Vagina (tissue), 2 donors: ENCODE data around the gene SENP8. TPM values are rescaled to one million over a fixed set of nuclear protein-coding genes. Genes with fewer than 3 reads are reported as not detected.

Experiments used
- DNase-seq, 2 donors: peaks; one replicate each; pipeline ENCODE4 v3.0.0-alpha.2; 2017; ENCODE audit errors: extremely low spot score in 2 of 2
- H3K27ac ChIP-seq: fragments of 200-600 bp; sonication (generic); one replicate; pipeline ENCODE4 v1.5.1; 2019
- H3K27me3 ChIP-seq: fragments of 200-600 bp; sonication (generic); one replicate; pipeline ENCODE4 v1.5.1; 2019
- H3K36me3 ChIP-seq, 2 donors: fragments of 200-600 bp; sonication (generic); one replicate each; pipeline ENCODE4 v1.5.1; 2017 to 2019
- H3K4me1 ChIP-seq: fragments of 200-600 bp; sonication (generic); one replicate; pipeline ENCODE4 v1.5.1; 2019
- H3K4me3 ChIP-seq, 2 donors: fragments of 200-600 bp; sonication (generic); 1 replicate in 1 of 2; 2 replicates in 1 of 2; pipeline ENCODE4 v1.5.1; 2016 to 2019
- H3K9me3 ChIP-seq: fragments of 200-600 bp; sonication (generic); one replicate; pipeline ENCODE4 v1.5.1; 2019
- POLR2A ChIP-seq, 2 donors: fragments of 450-650 bp; IDR thresholded peaks; one replicate each; pipeline ENCODE4 v1.6.1; 2017; ENCODE audit warnings: antibody characterized with exemption in 2 of 2, mild to moderate bottlenecking in 2 of 2, moderate library complexity in 2 of 2
- POLR2AphosphoS5 ChIP-seq, 2 donors: sonication (generic); formaldehyde crosslinking; IDR thresholded peaks; one replicate each; pipeline ENCODE4 v1.9.0; 2017; ENCODE audit warnings: antibody characterized with exemption in 2 of 2, mild to moderate bottlenecking in 2 of 2, low read depth in 1 of 2; ENCODE audit not compliant: insufficient read depth in 1 of 2
- intact Hi-C: fragments of 100-400 bp; cut with DNase I; formaldehyde crosslinking; loops from one replicate; pipeline ENCODE4 v1.15.1; 2023
- total RNA-seq: library from RNA; depleted of rRNA; stranded (reverse); fragments of >200 nt; gene quantifications from one replicate; pipeline ENCODE4 v1.2.3, GENCODE V29; 2016
- TF ChIP-seq, protein P1 (sequence below), 3 experiments: fragments of 450-650 bp in 2 of 3; fragments of 200-600 bp in 1 of 3; sonication (generic) in 1 of 3; IDR thresholded peaks; one replicate each; pipeline ENCODE4 v1.5.1; 2017 to 2019; ENCODE audit warnings: antibody characterized with exemption in 3 of 3, mild to moderate bottlenecking in 2 of 3, moderate library complexity in 2 of 3

Gene SENP8
- total RNA-seq, 1 donor from 2014 or later = 3.9 TPM

DNA sequence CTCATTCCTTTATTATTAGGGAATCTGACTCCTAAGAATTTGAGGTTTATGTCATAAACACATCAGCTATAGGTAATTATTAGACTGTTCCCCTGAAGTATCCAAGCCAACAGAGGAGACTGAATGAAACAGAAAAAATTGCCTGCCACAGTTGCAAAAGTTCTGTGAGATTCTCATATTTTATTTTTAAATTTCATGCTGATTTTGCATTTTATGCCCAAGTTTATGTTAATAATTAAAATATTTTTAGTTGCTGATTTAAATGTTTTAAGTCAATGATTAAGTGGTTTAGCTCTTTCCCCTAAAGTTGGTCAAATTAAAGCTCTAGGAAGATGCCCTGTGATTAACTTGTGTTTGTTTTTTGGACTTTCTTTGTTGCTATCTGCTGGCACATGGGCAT is 10.2 kb downstream of the SENP8 start:
- Histone ChIP-seq H3K9me3 (no peaks in the 10 kb centered on the region), H3K36me3 (no peaks in the 10 kb centered on the region), H3K27ac (no peak overlapping the region), H3K4me3 (no peak overlapping the region), H3K4me1 (no peaks in the 10 kb centered on the region), H3K27me3 (no peaks in the 10 kb centered on the region)
- TF ChIP-seq POLR2AphosphoS5 (IDR thresholded peaks at IDR 0.05; ENCODE audit: insufficient read depth in 1 of 2, low read depth in 1 of 2) (no peak), POLR2A (IDR thresholded peaks at IDR 0.05) (no peak)
- TF ChIP-seq, protein P1, sequence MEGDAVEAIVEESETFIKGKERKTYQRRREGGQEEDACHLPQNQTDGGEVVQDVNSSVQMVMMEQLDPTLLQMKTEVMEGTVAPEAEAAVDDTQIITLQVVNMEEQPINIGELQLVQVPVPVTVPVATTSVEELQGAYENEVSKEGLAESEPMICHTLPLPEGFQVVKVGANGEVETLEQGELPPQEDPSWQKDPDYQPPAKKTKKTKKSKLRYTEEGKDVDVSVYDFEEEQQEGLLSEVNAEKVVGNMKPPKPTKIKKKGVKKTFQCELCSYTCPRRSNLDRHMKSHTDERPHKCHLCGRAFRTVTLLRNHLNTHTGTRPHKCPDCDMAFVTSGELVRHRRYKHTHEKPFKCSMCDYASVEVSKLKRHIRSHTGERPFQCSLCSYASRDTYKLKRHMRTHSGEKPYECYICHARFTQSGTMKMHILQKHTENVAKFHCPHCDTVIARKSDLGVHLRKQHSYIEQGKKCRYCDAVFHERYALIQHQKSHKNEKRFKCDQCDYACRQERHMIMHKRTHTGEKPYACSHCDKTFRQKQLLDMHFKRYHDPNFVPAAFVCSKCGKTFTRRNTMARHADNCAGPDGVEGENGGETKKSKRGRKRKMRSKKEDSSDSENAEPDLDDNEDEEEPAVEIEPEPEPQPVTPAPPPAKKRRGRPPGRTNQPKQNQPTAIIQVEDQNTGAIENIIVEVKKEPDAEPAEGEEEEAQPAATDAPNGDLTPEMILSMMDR (IDR thresholded peaks at IDR 0.05) = no peak
- intact Hi-C loops = no loop called here
- DNase-seq = no peak

DNA sequence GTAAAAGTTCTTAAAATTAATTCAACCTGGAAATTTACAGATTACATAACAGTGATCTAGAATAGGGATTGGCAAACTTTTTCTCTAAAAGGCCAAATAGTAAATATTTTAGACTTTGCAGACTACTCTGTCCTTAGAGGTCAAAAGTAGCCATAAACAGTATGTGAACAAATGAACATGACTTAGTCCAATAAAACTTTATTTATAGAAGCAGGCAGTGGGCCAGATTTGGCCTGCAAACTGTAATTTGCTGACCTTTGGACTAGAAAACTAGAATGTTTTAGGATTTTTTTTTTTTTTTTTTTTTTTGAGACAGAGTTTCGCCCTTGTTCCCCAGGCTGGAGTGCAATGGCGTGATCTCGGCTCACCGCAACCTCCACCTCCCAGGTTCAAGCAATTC is 12.1 kb downstream of the SENP8 start:
- Histone ChIP-seq H3K4me3 (no peak overlapping the region), H3K36me3 (no peaks in the 10 kb centered on the region), H3K9me3 (no peaks in the 10 kb centered on the region), H3K27ac (no peak overlapping the region), H3K4me1 (no peaks in the 10 kb centered on the region), H3K27me3 (no peaks in the 10 kb centered on the region)
- no peak for DNase-seq
- intact Hi-C loops = no loop called here
- TF ChIP-seq POLR2AphosphoS5 (IDR thresholded peaks at IDR 0.05; ENCODE audit: insufficient read depth in 1 of 2, low read depth in 1 of 2) = no peak
- no peak for TF ChIP-seq POLR2A (IDR thresholded peaks at IDR 0.05)
- TF ChIP-seq, protein P1 (IDR thresholded peaks at IDR 0.05) = no peak

DNA sequence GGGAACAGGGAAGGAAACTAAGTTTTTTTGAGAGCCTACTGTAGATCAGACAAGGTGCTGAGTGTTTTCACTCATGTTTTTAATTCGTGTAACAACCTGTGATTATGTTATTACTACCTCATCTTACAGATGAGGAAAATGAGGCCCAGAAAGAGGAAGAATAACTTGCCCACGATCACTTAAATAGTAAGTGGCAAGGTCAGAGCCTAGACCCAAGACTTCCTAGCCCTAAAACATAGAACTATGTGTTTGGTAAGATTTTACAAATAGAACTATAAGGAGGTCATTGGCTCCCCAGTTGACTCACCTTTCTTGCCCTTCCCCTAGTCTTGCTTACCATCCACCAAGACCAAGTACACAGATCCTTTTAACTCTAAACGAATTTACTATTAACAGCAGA is 13.7 kb downstream of the SENP8 start:
- TF ChIP-seq POLR2A (IDR thresholded peaks at IDR 0.05) = no peak
- no peak for TF ChIP-seq POLR2AphosphoS5 (IDR thresholded peaks at IDR 0.05; ENCODE audit: insufficient read depth in 1 of 2, low read depth in 1 of 2)
- TF ChIP-seq, protein P1 (IDR thresholded peaks at IDR 0.05) = no peak
- no peak overlapping the region for H3K4me3 ChIP-seq
- H3K36me3 ChIP-seq = no peaks in the 10 kb centered on the region
- intact Hi-C loops = no loop called here
- H3K27ac ChIP-seq = no peak overlapping the region
- no peaks in the 10 kb centered on the region for H3K9me3 ChIP-seq
- no peak for DNase-seq
- H3K27me3 ChIP-seq = no peaks in the 10 kb centered on the region
- peaks cover 5% of the 10 kb centered on the region for H3K4me1 ChIP-seq

DNA sequence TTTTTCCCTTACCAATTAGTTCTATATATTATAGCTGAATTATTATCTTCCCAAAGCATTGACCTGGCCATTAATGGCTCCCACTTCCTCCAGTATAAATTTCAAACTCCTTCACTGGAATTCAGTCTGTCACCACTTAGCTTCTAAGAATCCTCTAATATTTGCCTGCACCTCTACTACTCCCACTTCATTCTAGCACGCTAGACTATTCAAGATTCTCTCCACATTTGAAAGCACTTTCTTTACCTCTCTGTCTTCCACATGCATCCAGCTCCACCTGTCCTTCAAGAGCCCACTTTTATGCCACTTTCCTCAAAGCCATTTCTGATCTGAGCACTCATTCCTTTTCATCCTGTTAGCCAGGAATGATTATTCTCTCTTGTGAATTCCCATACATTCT is 15.0 kb downstream of the SENP8 start:
- DNase-seq = no peak
- Histone ChIP-seq H3K4me3 (no peak overlapping the region), H3K27ac (no peak overlapping the region), H3K36me3 (no peaks in the 10 kb centered on the region), H3K4me1 (peaks cover 5% of the 10 kb centered on the region), H3K27me3 (no peaks in the 10 kb centered on the region), H3K9me3 (no peaks in the 10 kb centered on the region)
- intact Hi-C loops = no loop called here
- TF ChIP-seq, protein P1 (IDR thresholded peaks at IDR 0.05) = no peak
- TF ChIP-seq POLR2A (IDR thresholded peaks at IDR 0.05) = no peak
- no peak for TF ChIP-seq POLR2AphosphoS5 (IDR thresholded peaks at IDR 0.05; ENCODE audit: insufficient read depth in 1 of 2, low read depth in 1 of 2)

DNA sequence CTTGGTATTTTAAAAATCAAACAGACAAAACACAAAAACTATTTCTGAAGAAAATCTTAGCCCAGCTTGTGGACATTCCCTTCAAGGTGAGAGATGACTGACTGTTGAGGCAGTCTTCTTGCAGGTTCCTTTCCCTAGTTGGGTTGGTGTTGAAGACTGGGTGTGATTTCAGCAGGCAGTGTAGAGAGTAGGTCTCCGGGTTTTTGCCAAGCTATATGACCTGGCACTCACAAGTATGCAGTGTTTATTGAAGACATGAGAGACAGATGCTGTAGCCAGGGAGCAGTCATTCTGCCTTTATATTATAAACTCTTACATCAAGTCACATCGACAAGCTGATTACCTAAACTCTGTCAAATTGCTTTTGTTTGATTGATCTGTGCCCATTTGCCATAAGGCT is 17.5 kb downstream of the SENP8 start:
- Histone ChIP-seq H3K27ac (no peak overlapping the region), H3K27me3 (no peaks in the 10 kb centered on the region), H3K36me3 (peaks cover 0 to 4% of the 10 kb centered on the region in 2 donors), H3K4me3 (no peak overlapping the region), H3K9me3 (no peaks in the 10 kb centered on the region), H3K4me1 (peaks cover 5% of the 10 kb centered on the region)
- TF ChIP-seq, protein P1 (IDR thresholded peaks at IDR 0.05) = no peak
- TF ChIP-seq POLR2A (IDR thresholded peaks at IDR 0.05) (no peak), POLR2AphosphoS5 (IDR thresholded peaks at IDR 0.05; ENCODE audit: insufficient read depth in 1 of 2, low read depth in 1 of 2) (no peak)
- intact Hi-C loops = no loop called here
- DNase-seq = no peak
